ENCODE measurements around the gene LDLRAD4. TPM values are rescaled to one million over a fixed set of nuclear protein-coding genes. Genes with fewer than 3 reads are reported as not detected.
A peak's percentile ranks its signal among the peaks of the same experiment; 100 is the strongest.

The LDLRAD4 gene
- polyA plus RNA-seq, 3 donors: 10.3 to 11.5 (median 10.9) TPM

GRCh38 chr18:13623348-13623747 is 404.8 kb downstream of the LDLRAD4 start:
- DNase-seq (ENCODE audit: extremely low read depth in 1 of 11, low read depth in 9 of 11, low spot score in 4 of 11): no peak

GRCh38 chr18:13623871-13624270 is 405.3 kb downstream of the LDLRAD4 start:
- DNase-seq (ENCODE audit: extremely low read depth in 1 of 11, low read depth in 9 of 11, low spot score in 4 of 11): no peak

DNA sequence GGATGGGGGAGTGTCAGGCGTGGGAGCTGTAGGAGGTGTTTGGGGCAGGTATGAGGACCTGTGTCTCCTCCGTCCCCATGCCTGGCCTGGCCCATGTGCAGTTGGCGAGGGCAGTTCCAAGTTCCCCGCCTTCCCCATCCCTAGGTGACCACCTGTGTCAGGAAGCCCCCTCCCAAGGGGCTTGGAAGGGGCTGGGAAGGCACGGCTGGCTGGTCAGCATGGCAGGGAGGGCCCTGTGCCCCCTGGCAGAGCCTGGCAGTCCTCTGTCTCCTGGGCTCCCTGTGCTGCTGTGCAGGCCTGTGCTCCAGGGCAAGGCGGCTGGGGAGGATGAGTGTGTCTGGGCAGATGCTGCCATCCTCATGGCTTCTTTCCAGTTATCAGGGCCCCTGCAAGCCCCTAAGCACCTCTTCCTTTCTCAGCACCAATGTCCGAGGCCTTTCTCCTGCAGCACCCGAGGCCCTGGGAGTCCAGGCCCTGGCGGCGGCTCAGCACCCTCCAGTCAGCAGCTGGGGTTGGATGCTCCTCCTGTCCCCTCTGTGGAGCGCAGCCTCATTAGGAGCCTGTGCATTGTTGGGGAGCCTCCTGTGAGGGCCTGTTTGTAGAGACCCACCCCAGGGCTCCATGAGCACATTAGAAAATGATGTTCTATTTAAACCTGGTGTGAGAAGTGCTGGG is 406.1 kb downstream of the LDLRAD4 start:
- no peak for DNase-seq (ENCODE audit: extremely low read depth in 1 of 11, low read depth in 9 of 11, low spot score in 4 of 11)

GRCh38 chr18:13625355-13625754 is 406.8 kb downstream of the LDLRAD4 start:
- no peak for DNase-seq (ENCODE audit: extremely low read depth in 1 of 11, low read depth in 9 of 11, low spot score in 4 of 11)

DNA sequence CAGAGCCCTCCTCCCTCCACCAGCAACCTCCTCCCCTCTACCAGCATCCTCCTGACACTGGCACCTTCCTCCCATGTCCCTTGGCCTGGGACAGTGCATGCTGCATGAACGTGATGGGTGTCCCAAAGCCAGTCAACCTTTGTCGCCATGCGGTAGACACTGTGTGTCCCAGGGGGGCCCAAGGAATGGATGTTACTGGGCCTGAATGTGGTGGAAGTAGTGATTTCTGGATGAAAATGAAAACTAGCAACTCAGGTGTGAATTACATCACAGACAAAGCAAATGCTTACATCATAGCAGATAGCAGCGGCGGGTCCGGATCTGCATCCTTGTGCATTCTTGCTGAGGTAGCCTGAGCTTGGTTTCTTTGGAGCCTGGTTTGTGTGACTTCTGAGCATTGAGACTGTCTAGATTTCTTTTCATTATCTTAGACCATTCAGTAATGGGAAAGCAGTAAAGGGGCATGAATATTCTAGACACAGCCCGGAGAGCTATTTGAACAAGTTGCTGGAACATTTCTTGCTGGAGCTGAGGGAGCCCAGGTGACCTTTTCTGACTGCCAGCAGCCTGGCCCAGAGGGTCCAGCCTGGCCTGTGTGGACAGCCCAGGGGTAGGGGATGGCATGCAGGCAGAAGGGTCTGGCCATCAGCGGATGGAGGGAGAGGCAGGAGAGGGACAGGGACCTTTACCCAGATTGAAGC is 407.4 kb downstream of the LDLRAD4 start:
- no peak for DNase-seq (ENCODE audit: extremely low read depth in 1 of 11, low read depth in 9 of 11, low spot score in 4 of 11)

DNA sequence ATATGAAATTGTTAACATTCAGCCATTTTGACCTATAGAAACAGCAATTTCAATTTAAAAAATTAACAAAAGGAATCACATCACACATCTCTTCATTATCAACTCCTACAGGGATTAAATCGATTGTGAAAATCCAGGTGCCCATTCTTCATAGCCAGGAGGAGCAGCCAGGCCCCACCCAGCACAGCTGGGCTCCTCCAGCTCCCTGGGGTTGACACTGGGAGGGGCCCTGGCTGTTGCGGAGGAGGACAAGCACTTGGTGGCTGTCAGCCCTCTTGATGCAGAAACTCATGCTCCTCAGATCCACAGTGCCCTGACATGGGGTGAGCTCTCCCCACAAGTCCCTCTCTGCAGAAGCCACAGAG is 408.0 kb downstream of the LDLRAD4 start:
- DNase-seq (ENCODE audit: extremely low read depth in 1 of 11, low read depth in 9 of 11, low spot score in 4 of 11): no peak

- DNase-seq (ENCODE audit: extremely low read depth in 1 of 11, low read depth in 9 of 11, low spot score in 4 of 11): no peak
These were observed 409.1 kb downstream of the LDLRAD4 start for GRCh38 chr18:13627639-13628038.

DNA sequence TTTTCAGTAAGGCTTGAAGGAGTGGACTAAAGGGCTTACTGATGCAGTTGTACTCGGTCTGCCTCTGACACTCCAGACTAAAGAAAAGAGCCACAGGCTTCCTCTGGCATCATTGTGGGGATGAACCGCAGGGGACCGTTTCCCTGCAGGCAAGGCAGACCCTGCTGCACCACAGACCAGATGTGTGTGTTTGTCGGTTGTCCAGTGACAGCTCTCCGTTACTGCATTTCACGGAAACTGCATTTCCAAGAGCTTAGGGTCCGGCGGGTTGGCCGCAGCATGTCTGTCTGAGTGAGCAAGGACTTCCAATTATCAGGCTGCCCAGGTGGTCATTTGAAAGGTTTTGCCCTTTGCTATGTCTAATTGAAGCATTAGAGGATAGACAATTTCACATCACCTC is 409.7 kb downstream of the LDLRAD4 start:
- no peak for DNase-seq (ENCODE audit: extremely low read depth in 1 of 11, low read depth in 9 of 11, low spot score in 4 of 11)

- DNase-seq (ENCODE audit: extremely low read depth in 1 of 11, low read depth in 9 of 11, low spot score in 4 of 11): peak in 3 of 11 donors; percentile 66 to 74 (median 70)
These were observed 411.5 kb downstream of the LDLRAD4 start for GRCh38 chr18:13629841-13630715.

DNA sequence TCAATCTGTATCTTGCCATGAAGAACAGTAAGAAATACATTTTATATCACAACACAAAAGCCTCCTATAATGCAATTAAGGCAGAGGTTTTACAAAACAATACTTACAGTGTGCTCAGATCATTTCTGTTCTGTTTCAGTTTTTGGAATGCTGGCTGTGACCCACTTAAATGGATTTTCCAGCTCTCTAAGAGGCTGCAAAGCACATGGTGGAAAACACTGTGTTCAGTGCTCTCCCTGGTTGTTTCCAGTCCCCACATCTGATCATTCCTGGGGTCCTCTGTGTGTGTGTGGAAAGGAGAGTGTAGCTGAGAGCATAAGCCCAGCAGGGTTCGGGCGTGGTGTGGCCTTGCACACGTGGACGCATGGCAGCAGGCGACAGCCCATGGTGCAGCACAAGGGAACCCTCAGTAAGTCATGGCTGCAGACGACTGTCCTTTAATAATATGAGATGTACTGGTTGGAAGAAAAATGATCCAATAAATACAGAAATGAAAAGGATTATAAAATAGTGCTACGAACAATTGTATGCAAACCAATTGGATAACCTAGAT is 412.2 kb downstream of the LDLRAD4 start:
- no peak for DNase-seq (ENCODE audit: extremely low read depth in 1 of 11, low read depth in 9 of 11, low spot score in 4 of 11)

- DNase-seq (ENCODE audit: extremely low read depth in 1 of 11, low read depth in 9 of 11, low spot score in 4 of 11): no peak
These were observed 415.1 kb downstream of the LDLRAD4 start for GRCh38 chr18:13633700-13634099.

DNA sequence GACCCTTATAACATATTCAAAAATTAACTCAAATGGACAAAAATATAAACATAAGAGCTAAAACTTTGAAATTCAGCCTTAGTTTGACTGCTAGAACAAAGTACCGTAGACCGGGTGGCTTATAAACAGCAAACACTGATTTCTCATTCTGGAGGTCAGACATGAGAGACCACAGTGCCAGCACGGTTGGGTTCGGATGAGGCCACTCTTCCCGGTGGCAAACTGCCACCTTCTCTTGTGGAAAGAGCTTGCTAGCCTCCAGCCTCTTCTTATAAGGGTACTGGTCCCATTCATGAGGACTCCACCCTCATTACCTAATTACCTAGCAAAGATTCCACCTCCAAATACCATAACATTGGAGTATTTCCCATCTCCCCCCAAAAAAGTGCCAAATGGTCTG is 416.5 kb downstream of the LDLRAD4 start:
- DNase-seq (ENCODE audit: extremely low read depth in 1 of 11, low read depth in 9 of 11, low spot score in 4 of 11): no peak

- no peak for DNase-seq (ENCODE audit: extremely low read depth in 1 of 11, low read depth in 9 of 11, low spot score in 4 of 11)
These were observed 420.4 kb downstream of the LDLRAD4 start for GRCh38 chr18:13638719-13639595.

DNA sequence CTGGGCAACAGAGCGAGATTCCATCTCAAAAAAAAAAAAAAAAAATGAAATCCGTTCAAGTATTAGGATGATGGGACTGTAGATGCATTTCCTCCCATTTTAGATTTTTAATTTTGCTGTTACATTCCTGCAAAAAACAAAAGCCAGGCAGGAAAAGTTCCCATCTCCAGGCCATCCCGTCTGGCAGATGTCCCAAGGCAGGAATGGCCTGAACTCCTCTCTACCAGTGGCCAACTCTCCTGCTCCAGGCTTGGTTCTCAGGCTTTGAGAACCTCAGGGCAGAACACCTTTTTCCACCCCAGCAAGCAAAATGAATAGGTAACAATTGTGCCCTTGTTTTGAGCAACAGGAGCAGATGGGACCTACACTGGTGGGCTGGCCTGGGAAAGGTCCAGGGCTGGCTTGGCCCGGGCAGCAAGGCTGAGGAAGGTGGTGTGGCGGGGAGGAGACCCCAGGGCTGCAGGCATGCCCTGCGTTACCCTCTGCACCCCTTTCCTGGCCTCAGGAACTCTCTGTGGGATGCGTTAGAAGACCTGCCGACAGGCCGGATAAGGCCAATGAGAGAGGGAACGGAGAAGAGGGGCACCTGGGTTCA is 421.8 kb downstream of the LDLRAD4 start:
- DNase-seq (ENCODE audit: extremely low read depth in 1 of 11, low read depth in 9 of 11, low spot score in 4 of 11): no peak

DNA sequence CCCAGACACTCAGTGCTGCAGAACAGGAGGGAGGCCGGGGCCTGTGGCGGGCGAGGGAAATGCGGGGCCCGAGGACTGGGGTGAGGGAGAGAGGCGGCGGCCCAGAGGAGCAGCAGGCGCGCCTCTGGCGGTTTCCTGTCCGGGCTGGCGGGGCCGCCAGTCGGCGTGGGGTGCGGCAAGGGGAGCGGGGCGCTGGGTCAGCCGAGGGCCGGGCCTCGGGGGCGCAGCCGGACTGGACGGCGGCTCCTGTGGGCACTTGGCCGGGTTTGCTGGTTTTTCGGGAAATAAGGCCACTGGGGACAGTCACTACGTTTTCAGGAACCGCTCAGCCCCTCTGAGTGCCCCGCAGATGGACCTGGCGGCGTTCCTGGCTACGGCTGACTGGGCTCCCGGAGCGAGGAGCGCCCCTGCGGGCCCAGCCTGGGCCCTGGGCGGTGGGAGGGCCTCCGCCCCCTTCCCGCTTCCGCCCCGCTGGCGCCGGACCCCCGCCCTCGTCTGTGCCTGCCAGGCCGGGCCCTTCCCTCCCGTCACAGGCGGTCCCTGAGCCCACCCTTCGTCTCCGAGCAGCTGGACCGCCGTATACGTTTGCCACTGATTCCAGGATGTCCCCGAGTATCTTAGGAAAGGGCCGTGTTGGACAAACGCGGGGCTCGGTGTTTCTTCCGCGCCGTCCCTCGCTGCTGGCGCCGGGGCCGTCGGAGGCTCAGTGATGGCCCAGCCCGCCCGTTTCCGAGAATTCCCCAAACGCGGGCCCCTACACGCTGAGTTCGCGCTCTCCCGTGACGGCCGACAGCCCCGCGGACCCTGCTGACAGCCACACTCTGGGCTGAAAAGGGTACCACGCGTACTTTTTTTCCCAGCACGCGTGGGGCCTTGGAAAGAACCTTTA is 423.2 kb downstream of the LDLRAD4 start:
- peak in 8 of 11 donors; percentile 36 to 64 (median 52) for DNase-seq (ENCODE audit: extremely low read depth in 1 of 11, low read depth in 9 of 11, low spot score in 4 of 11)

DNA sequence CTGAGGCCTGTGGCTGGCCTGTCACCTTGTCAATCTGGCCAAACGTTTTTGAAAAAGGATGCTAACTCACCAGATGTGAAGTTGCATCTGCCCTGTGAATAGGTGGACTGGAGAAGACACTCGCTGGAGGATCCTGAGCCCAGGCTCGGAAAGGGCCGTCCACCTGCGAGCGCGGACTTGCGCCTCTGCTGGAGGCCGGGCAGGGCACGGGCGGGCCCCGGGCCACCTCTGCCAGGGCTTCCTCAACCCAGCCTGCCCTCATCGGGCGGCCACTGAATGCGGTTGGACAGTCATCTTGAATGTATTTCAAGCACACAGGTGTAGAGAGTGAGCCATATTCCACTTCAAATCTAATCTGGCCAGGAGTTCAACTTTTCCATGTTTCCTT is 423.9 kb downstream of the LDLRAD4 start:
- no peak for DNase-seq (ENCODE audit: extremely low read depth in 1 of 11, low read depth in 9 of 11, low spot score in 4 of 11)

GRCh38 chr18:13643261-13643751 is 424.7 kb downstream of the LDLRAD4 start:
- no peak for DNase-seq (ENCODE audit: extremely low read depth in 1 of 11, low read depth in 9 of 11, low spot score in 4 of 11)
